GM12878 (cell line): ENCODE data around the gene EDA2R.

Experiments
- ATF3 ChIP-seq: IDR thresholded peaks from 2 replicates; pipeline ENCODE4 v1.6.1; 2011; ENCODE audit warnings: low read depth, mild to moderate bottlenecking, low read length, moderate library complexity, borderline replicate concordance; ENCODE audit errors: extremely low read depth
- EP300 ChIP-seq, 2 experiments: fragments of 150-350 bp in 1 of 2; IDR thresholded peaks; 2 replicates each; pipeline ENCODE4 v1.6.1; 2011 to 2012; ENCODE audit warnings: low read depth in 2 of 2, low read length in 2 of 2, borderline replicate concordance in 1 of 2, improper control_type of control experiment in 1 of 2, inconsistent platforms in 1 of 2; ENCODE audit not compliant: control insufficient read depth in 1 of 2

- TF ChIP-seq EP300 (IDR thresholded peaks at IDR 0.05; ENCODE audit: borderline replicate concordance in 1 of 2, control insufficient read depth in 1 of 2, low read depth in 2 of 2, low read length in 2 of 2) (no peak), ATF3 (no peak)
These were observed 21.9 kb downstream of the EDA2R start for GRCh38 chrX:66616944-66617343.
